ENCODE measurements around the gene OPN1SW.

- TF ChIP-seq CTCF (IDR thresholded peaks at IDR 0.05) = no peak
- no peak for TF ChIP-seq POLR2A (IDR thresholded peaks at IDR 0.05)
Observed at GRCh38 chr7:128796327-128796726, 20.7 kb upstream of the OPN1SW start.

Data from testis (tissue), 2 donors.